ENCODE measurements around the gene SSH3.

The SSH3 gene

GRCh38 chr11:67275606-67276409 lies 27.5 kb upstream of the SSH3 start (continued):
- TF ChIP-seq ARNTL (CRISPR knock-in tag; IDR thresholded peaks at IDR 0.05; ENCODE audit: borderline replicate concordance, low read depth), result no peak
- no peak for TF ChIP-seq ZFP30 (CRISPR knock-in tag; IDR thresholded peaks at IDR 0.05)
- no peak for TF ChIP-seq CREB5 (CRISPR knock-in tag; IDR thresholded peaks at IDR 0.05; ENCODE audit: low read depth)

- TF ChIP-seq TSHZ2 (CRISPR knock-in tag; IDR thresholded peaks at IDR 0.05), result no peak
- TF ChIP-seq ZFP3 (CRISPR knock-in tag; IDR thresholded peaks at IDR 0.05), result no peak
- TF ChIP-seq ZNF565 (CRISPR knock-in tag; conservative IDR thresholded peaks at IDR 0.05; ENCODE audit: low read depth), result no peak
- no peak for TF ChIP-seq PPARA (CRISPR knock-in tag; IDR thresholded peaks at IDR 0.05; ENCODE audit: borderline replicate concordance)
- no peak for ATAC-seq
Measured at GRCh38 chr11:67276781-67277230, 26.5 kb upstream of the SSH3 start.

- no peak for ATAC-seq
- TF ChIP-seq CSRNP3 (CRISPR knock-in tag; IDR thresholded peaks at IDR 0.05), result no peak
- TF ChIP-seq TSHZ2 (CRISPR knock-in tag; IDR thresholded peaks at IDR 0.05), result no peak
- no peak for TF ChIP-seq POU6F1 (CRISPR knock-in tag; IDR thresholded peaks at IDR 0.05; ENCODE audit: borderline replicate concordance, low read depth)
- no peak for TF ChIP-seq GLIS3 (CRISPR knock-in tag; IDR thresholded peaks at IDR 0.05)
- no peak for TF ChIP-seq ESRRG (CRISPR knock-in tag; IDR thresholded peaks at IDR 0.05)
- no peak for TF ChIP-seq ZFP3 (CRISPR knock-in tag; IDR thresholded peaks at IDR 0.05)
- no peak for TF ChIP-seq ISL1 (CRISPR knock-in tag; IDR thresholded peaks at IDR 0.05)
- no peak for TF ChIP-seq ZFP30 (CRISPR knock-in tag; IDR thresholded peaks at IDR 0.05)
- no peak for TF ChIP-seq CREB5 (CRISPR knock-in tag; IDR thresholded peaks at IDR 0.05; ENCODE audit: low read depth)
- TF ChIP-seq CSDC2 (CRISPR knock-in tag; IDR thresholded peaks at IDR 0.05), result no peak
- TF ChIP-seq SNAI2 (CRISPR knock-in tag; IDR thresholded peaks at IDR 0.05), result no peak
Measured at GRCh38 chr11:67277231-67277961, 25.9 kb upstream of the SSH3 start.
